GM12874 (cell line): ENCODE data around the gene ZFPM1.

Source experiments
- CTCF ChIP-seq: IDR thresholded peaks from 2 replicates; pipeline ENCODE4 v1.5.1; 2011; ENCODE audit warnings: low read depth, mild to moderate bottlenecking, control low read depth, low read length, moderate library complexity; ENCODE audit not compliant: insufficient read depth

The ZFPM1 gene

GRCh38 chr16:88507231-88507743, 54.2 kb downstream of the ZFPM1 start:
- no peak for TF ChIP-seq CTCF

GRCh38 chr16:88508376-88508867, 55.3 kb downstream of the ZFPM1 start:
- TF ChIP-seq CTCF = no peak

- no peak for TF ChIP-seq CTCF
These were observed 56.0 kb downstream of the ZFPM1 start for GRCh38 chr16:88508868-88509748.

- TF ChIP-seq CTCF = no peak
These were observed 56.6 kb downstream of the ZFPM1 start for GRCh38 chr16:88509749-88510069.

GRCh38 chr16:88510091-88510994, 57.3 kb downstream of the ZFPM1 start:
- no peak for TF ChIP-seq CTCF

GRCh38 chr16:88511060-88511459, 58.0 kb downstream of the ZFPM1 start:
- no peak for TF ChIP-seq CTCF

- TF ChIP-seq CTCF = no peak
These were observed 58.8 kb downstream of the ZFPM1 start for GRCh38 chr16:88511906-88512305.
